Right atrium auricular region (tissue), 2 donors: Measurements from ENCODE around the gene RBFA. TPM values are rescaled to one million over a fixed set of nuclear protein-coding genes. Genes with fewer than 3 reads are reported as not detected.

Experiments used
- DNase-seq: peaks from one replicate; pipeline ENCODE4 v3.0.0-alpha.2; 2019; ENCODE audit warnings: low spot score
- H3K27ac ChIP-seq, 2 donors: fragments of 200-600 bp; sonication (generic); 1 replicate in 1 of 2; 2 replicates in 1 of 2; pipeline ENCODE4 v1.5.1; 2016 to 2019
- H3K27me3 ChIP-seq, 2 donors: fragments of 200-600 bp; sonication (generic); one replicate each; pipeline versions ENCODE4 v1.5.1 to v1.6.0; 2017 to 2019
- H3K36me3 ChIP-seq: fragments of 200-600 bp; sonication (generic); one replicate; pipeline ENCODE4 v1.5.1; 2016
- H3K4me1 ChIP-seq, 2 donors: fragments of 200-600 bp; sonication (generic); one replicate each; pipeline versions ENCODE4 v1.5.1 to v1.6.0; 2017 to 2019
- H3K4me3 ChIP-seq, 2 donors: fragments of 200-600 bp; sonication (generic); 1 replicate in 1 of 2; 2 replicates in 1 of 2; pipeline ENCODE4 v1.5.1; 2017 to 2019; ENCODE audit warnings: mild to moderate bottlenecking in 1 of 2, moderate library complexity in 1 of 2
- H3K9me3 ChIP-seq, 2 donors: fragments of 200-600 bp; sonication (generic); one replicate each; pipeline ENCODE4 v1.5.1; 2019
- total RNA-seq, 2 donors: library from RNA; depleted of rRNA; stranded (reverse); fragments of >200 nt; gene quantifications; one replicate each; pipeline ENCODE4 v1.1.0, GENCODE V29; 2016
- TF ChIP-seq, protein P1 (sequence below), 2 donors: fragments of 200-600 bp; sonication (generic); IDR thresholded peaks; one replicate each; pipeline ENCODE4 v1.5.1; 2019; ENCODE audit warnings: antibody characterized with exemption in 2 of 2

RBFA gene
- total RNA-seq, 2 donors from 2014 or later = 11.9 to 17.5 TPM

DNA sequence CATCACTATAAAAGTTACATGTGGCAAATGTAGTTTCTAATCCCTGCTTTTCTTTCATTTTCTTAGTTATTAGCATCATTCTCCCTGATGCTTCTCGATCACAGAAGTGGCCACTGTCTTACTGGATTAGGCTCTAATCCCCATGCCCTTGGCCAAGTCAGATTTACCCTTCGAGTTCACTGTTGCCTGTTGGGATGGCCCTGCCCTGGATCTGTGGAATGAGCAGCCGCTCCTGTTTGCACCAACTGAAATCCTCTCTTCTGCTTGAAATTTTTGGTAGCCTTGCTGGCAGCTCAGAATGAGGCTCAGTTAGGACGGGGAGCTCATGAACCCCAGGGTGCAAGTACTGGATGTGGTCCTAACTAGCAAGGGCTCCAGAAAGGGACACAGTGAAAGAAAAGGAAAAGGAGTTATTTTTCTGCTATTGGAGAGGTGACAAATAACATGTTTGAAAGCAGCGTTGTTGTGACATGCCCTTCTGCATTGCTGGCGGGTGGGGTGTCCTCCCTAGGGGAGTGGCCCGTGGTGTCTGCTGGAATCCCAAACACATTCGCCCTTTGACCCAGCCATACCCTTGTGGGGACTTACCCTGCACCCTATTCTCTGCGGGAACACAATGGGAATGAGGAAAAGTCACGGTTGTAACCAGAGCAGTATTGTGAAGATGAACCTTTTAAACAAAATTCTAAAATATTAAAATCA, 34.5 kb downstream of the RBFA start:
- Histone ChIP-seq H3K4me3 (no peak overlapping the region), H3K27me3 (no peaks in the 10 kb centered on the region), H3K36me3 (no peaks in the 10 kb centered on the region), H3K27ac (no peak overlapping the region), H3K4me1 (no peaks in the 10 kb centered on the region), H3K9me3 (no peaks in the 10 kb centered on the region)
- TF ChIP-seq, protein P1, sequence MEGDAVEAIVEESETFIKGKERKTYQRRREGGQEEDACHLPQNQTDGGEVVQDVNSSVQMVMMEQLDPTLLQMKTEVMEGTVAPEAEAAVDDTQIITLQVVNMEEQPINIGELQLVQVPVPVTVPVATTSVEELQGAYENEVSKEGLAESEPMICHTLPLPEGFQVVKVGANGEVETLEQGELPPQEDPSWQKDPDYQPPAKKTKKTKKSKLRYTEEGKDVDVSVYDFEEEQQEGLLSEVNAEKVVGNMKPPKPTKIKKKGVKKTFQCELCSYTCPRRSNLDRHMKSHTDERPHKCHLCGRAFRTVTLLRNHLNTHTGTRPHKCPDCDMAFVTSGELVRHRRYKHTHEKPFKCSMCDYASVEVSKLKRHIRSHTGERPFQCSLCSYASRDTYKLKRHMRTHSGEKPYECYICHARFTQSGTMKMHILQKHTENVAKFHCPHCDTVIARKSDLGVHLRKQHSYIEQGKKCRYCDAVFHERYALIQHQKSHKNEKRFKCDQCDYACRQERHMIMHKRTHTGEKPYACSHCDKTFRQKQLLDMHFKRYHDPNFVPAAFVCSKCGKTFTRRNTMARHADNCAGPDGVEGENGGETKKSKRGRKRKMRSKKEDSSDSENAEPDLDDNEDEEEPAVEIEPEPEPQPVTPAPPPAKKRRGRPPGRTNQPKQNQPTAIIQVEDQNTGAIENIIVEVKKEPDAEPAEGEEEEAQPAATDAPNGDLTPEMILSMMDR (IDR thresholded peaks at IDR 0.05) = no peak
- no peak for DNase-seq

- no peak for DNase-seq
These were observed 36.6 kb downstream of the RBFA start for GRCh38 chr18:80070825-80071224.

GRCh38 chr18:80074183-80074582, 39.9 kb downstream of the RBFA start:
- H3K9me3 ChIP-seq = no peaks in the 10 kb centered on the region
- H3K4me3 ChIP-seq = no peak overlapping the region
- DNase-seq = no peak
- TF ChIP-seq, protein P1 (IDR thresholded peaks at IDR 0.05) = no peak
- H3K36me3 ChIP-seq = no peaks in the 10 kb centered on the region
- no peaks in the 10 kb centered on the region for H3K27me3 ChIP-seq
- H3K27ac ChIP-seq = no peak overlapping the region
- no peaks in the 10 kb centered on the region for H3K4me1 ChIP-seq

More at GRCh38 chr18:80070825-80071224, 36.6 kb downstream of the RBFA start:
- Histone ChIP-seq H3K9me3 (no peaks in the 10 kb centered on the region), H3K36me3 (no peaks in the 10 kb centered on the region), H3K4me3 (no peak overlapping the region), H3K4me1 (no peaks in the 10 kb centered on the region), H3K27ac (no peak overlapping the region), H3K27me3 (no peaks in the 10 kb centered on the region)
- TF ChIP-seq, protein P1 (IDR thresholded peaks at IDR 0.05) = no peak

- TF ChIP-seq, protein P1 (IDR thresholded peaks at IDR 0.05) = no peak
- DNase-seq = no peak
- Histone ChIP-seq H3K4me3 (no peak overlapping the region), H3K27ac (no peak overlapping the region), H3K9me3 (no peaks in the 10 kb centered on the region), H3K4me1 (no peaks in the 10 kb centered on the region), H3K36me3 (no peaks in the 10 kb centered on the region), H3K27me3 (no peaks in the 10 kb centered on the region)
These were observed 40.5 kb downstream of the RBFA start for GRCh38 chr18:80074697-80075096.

DNA sequence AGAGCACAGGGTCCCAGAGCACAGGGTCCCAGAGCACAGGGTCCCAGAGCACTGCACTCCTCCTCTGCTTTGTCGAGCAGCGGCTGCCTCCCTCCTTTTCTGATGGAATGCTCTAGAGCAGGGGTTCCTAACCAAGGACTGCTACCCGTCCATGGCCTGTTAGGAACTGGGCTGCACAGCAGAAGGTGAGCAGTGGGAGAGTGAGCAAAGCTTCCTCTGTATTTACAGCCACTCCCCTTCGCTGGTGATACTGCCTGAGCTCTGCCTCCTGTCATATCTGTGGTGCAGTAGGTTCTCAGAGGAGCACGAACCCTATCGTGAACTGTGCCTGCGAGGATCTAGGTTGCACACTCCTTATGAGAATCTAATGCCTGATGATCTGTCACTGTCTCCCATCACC, 41.7 kb downstream of the RBFA start:
- H3K9me3 ChIP-seq = no peaks in the 10 kb centered on the region
- no peak overlapping the region for H3K4me3 ChIP-seq
- no peak overlapping the region for H3K27ac ChIP-seq
- no peak for DNase-seq
- no peaks in the 10 kb centered on the region for H3K36me3 ChIP-seq
- no peaks in the 10 kb centered on the region for H3K4me1 ChIP-seq
- no peaks in the 10 kb centered on the region for H3K27me3 ChIP-seq
- TF ChIP-seq, protein P1 (IDR thresholded peaks at IDR 0.05) = no peak

- Histone ChIP-seq H3K9me3 (no peaks in the 10 kb centered on the region), H3K27me3 (no peaks in the 10 kb centered on the region), H3K36me3 (no peaks in the 10 kb centered on the region), H3K4me1 (no peaks in the 10 kb centered on the region), H3K27ac (no peak overlapping the region), H3K4me3 (no peak overlapping the region)
- DNase-seq = no peak
- TF ChIP-seq, protein P1 (IDR thresholded peaks at IDR 0.05) = no peak
These were observed 42.1 kb downstream of the RBFA start for GRCh38 chr18:80076379-80076778.
